ENCODE results near the gene HS6ST3.

Gene HS6ST3

DNA sequence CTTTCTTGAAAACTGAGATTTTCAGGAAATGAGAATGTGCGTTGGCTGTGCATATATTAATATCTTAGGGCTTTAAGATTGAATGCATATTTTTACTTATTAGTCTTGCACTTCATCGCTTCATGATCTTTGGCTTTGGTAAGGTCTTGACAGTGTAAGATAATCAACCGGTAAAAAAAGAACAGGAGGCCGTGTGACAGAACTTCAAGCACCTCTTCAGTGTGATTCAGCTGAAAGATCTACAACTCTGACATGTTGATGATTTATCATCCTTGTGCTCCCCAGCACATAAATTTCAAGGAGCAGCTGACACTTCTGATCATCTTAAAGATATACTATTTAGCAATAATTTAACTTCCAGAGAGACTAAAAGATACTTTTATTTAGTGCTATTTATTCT is 195.1 kb downstream of the HS6ST3 start:
- Histone ChIP-seq H3K27me3 (ENCODE audit: insufficient read depth, poor library complexity, severe bottlenecking) (no peaks in the 10 kb centered on the region), H3K27ac (ENCODE audit: poor library complexity, severe bottlenecking) (no peak overlapping the region), H3K4me1 (ENCODE audit: insufficient read depth, poor library complexity, severe bottlenecking) (no peaks in the 10 kb centered on the region), H3K9me3 (ENCODE audit: severe bottlenecking) (no peaks in the 10 kb centered on the region), H3K36me3 (ENCODE audit: low read depth) (no peaks in the 10 kb centered on the region), H3K4me3 (ENCODE audit: severe bottlenecking) (no peak overlapping the region)
- no peak for ATAC-seq (ENCODE audit: low read depth)
- no peak for TF ChIP-seq CTCF (IDR thresholded peaks at IDR 0.05; ENCODE audit: poor library complexity, severe bottlenecking)
- no peak for DNase-seq (ENCODE audit: low spot score)

DNA sequence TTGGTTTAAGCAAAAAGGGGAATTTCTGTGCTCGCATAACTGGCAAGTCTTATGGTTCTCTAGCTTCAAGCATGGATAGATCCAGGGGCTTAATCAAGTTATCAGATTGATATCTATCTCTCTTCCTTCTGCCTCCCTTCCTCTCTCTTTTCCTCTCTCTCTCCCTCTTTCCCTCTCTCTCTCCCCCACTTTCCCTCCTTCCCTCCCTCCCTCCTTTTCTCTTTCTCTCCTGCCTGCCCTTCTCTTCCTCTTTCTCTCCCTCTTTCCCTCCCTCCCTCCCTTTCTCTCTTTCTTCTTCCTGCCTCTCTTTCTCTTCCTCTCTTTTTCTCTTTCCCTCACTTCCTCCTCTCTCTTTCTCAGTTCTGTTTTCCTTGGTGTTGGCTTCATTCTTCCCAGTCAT is 195.8 kb downstream of the HS6ST3 start:
- no peak for TF ChIP-seq CTCF (IDR thresholded peaks at IDR 0.05; ENCODE audit: poor library complexity, severe bottlenecking)

GRCh38 chr13:96294930-96295881 is 205.3 kb downstream of the HS6ST3 start:
- H3K27ac ChIP-seq (ENCODE audit: poor library complexity, severe bottlenecking), result no peak overlapping the region
- no peak for TF ChIP-seq CTCF (IDR thresholded peaks at IDR 0.05; ENCODE audit: poor library complexity, severe bottlenecking)
- DNase-seq (ENCODE audit: low spot score) (no peak), ATAC-seq (ENCODE audit: low read depth) (no peak)
- H3K27me3 ChIP-seq (ENCODE audit: insufficient read depth, poor library complexity, severe bottlenecking), result no peaks in the 10 kb centered on the region
- H3K4me3 ChIP-seq (ENCODE audit: severe bottlenecking), result no peak overlapping the region
- no peaks in the 10 kb centered on the region for H3K36me3 ChIP-seq (ENCODE audit: low read depth)
- H3K4me1 ChIP-seq (ENCODE audit: insufficient read depth, poor library complexity, severe bottlenecking), result no peaks in the 10 kb centered on the region
- H3K9me3 ChIP-seq (ENCODE audit: severe bottlenecking), result no peaks in the 10 kb centered on the region

More for the DNA sequence above, 195.8 kb downstream of the HS6ST3 start:
- Histone ChIP-seq H3K4me1 (ENCODE audit: insufficient read depth, poor library complexity, severe bottlenecking) (no peaks in the 10 kb centered on the region), H3K27ac (ENCODE audit: poor library complexity, severe bottlenecking) (no peak overlapping the region), H3K36me3 (ENCODE audit: low read depth) (no peaks in the 10 kb centered on the region), H3K4me3 (ENCODE audit: severe bottlenecking) (no peak overlapping the region), H3K9me3 (ENCODE audit: severe bottlenecking) (no peaks in the 10 kb centered on the region), H3K27me3 (ENCODE audit: insufficient read depth, poor library complexity, severe bottlenecking) (no peaks in the 10 kb centered on the region)
- ATAC-seq (ENCODE audit: low read depth) (no peak), DNase-seq (ENCODE audit: low spot score) (no peak)

GRCh38 chr13:96297360-96297759 is 207.5 kb downstream of the HS6ST3 start:
- no peaks in the 10 kb centered on the region for H3K36me3 ChIP-seq (ENCODE audit: low read depth)
- no peak overlapping the region for H3K4me3 ChIP-seq (ENCODE audit: severe bottlenecking)
- no peak for TF ChIP-seq CTCF (IDR thresholded peaks at IDR 0.05; ENCODE audit: poor library complexity, severe bottlenecking)

DNA sequence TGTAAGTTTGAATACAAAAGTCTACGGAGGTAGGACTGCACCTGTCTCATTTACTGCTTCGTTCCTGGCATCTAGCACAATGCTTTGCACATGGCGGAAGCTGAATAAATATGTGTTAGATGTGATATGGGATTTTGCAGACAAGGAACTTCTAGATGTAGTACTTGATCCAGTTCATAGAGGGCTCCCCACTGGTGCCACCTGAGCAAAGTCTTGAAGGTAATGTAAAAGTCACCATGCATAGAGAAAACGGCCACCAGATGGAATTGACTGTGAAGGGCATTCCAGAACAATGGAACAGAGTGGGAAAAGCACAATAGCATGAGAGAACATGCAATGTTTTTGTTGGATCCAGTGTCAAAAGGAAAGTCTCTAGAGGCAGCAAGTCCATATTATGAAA is 209.3 kb downstream of the HS6ST3 start:
- ATAC-seq (ENCODE audit: low read depth) (no peak), DNase-seq (ENCODE audit: low spot score) (no peak)
- no peak overlapping the region for H3K27ac ChIP-seq (ENCODE audit: poor library complexity, severe bottlenecking)
- no peak overlapping the region for H3K4me3 ChIP-seq (ENCODE audit: severe bottlenecking)
- TF ChIP-seq CTCF (IDR thresholded peaks at IDR 0.05; ENCODE audit: poor library complexity, severe bottlenecking), result no peak
- no peaks in the 10 kb centered on the region for H3K36me3 ChIP-seq (ENCODE audit: low read depth)
- no peaks in the 10 kb centered on the region for H3K27me3 ChIP-seq (ENCODE audit: insufficient read depth, poor library complexity, severe bottlenecking)
- H3K9me3 ChIP-seq (ENCODE audit: severe bottlenecking), result no peaks in the 10 kb centered on the region
- no peaks in the 10 kb centered on the region for H3K4me1 ChIP-seq (ENCODE audit: insufficient read depth, poor library complexity, severe bottlenecking)

More at GRCh38 chr13:96297360-96297759, 207.5 kb downstream of the HS6ST3 start:
- ATAC-seq (ENCODE audit: low read depth) (no peak), DNase-seq (ENCODE audit: low spot score) (no peak)
- H3K9me3 ChIP-seq (ENCODE audit: severe bottlenecking), result no peaks in the 10 kb centered on the region
- H3K27ac ChIP-seq (ENCODE audit: poor library complexity, severe bottlenecking), result no peak overlapping the region
- H3K4me1 ChIP-seq (ENCODE audit: insufficient read depth, poor library complexity, severe bottlenecking), result no peaks in the 10 kb centered on the region
- no peaks in the 10 kb centered on the region for H3K27me3 ChIP-seq (ENCODE audit: insufficient read depth, poor library complexity, severe bottlenecking)
